OCI-LY7 (cell line): ENCODE measurements around the gene LRP1B. TPM values are rescaled to one million over a fixed set of nuclear protein-coding genes. Genes with fewer than 3 reads are reported as not detected.

ENCODE experiments used
- BruUV-seq: library from RNA; stranded (reverse); fragments of 400-500 nt; replicated peaks from 2 replicates; lab custom pipeline; 2021; lab: Mats Ljungman, UMichigan
- CTCF ChIA-PET: fragments of 300-600 bp; sonication (Branson Sonifier 250); formaldehyde crosslinking; loops from one replicate; lab custom pipeline; 2022; ENCODE audit warnings: antibody characterized with exemption; ENCODE audit not compliant: unreplicated experiment; lab: Charles Lee
- POLR2A ChIA-PET: fragments of 300-600 bp; sonication (Branson Sonifier 250); formaldehyde crosslinking; loops from one replicate; lab custom pipeline; 2022; ENCODE audit warnings: antibody characterized with exemption; lab: Charles Lee
- DNase-seq: peaks from one replicate; pipeline ENCODE4 v3.0.0-alpha.2; 2015; ENCODE audit warnings: low spot score
- H2AFZ ChIP-seq: fragments of 200-600 bp; sonication (generic), shearing (Covaris generic); 2 replicates; pipeline ENCODE4 v1.6.1; 2014; ENCODE audit warnings: mild to moderate bottlenecking, antibody characterized with exemption, low read length, moderate library complexity
- H3K27ac ChIP-seq: fragments of 200-600 bp; sonication (generic); 2 replicates; pipeline ENCODE4 v1.5.1; 2014; ENCODE audit warnings: mixed run types, low read depth, mild to moderate bottlenecking, moderate library complexity, low read length, inconsistent platforms; ENCODE audit not compliant: poor library complexity, severe bottlenecking
- H3K36me3 ChIP-seq: fragments of 200-600 bp; sonication (generic); 2 replicates; pipeline ENCODE4 v1.6.1; 2014; ENCODE audit warnings: mild to moderate bottlenecking, antibody characterized with exemption, low read length, moderate library complexity, mixed read lengths; ENCODE audit not compliant: insufficient read depth
- H3K4me1 ChIP-seq: fragments of 200-600 bp; sonication (generic); 2 replicates; pipeline ENCODE4 v1.5.1; 2014; ENCODE audit warnings: mild to moderate bottlenecking, low read length; ENCODE audit not compliant: insufficient read depth, poor library complexity, severe bottlenecking
- H3K4me2 ChIP-seq: fragments of 200-600 bp; sonication (generic); 2 replicates; pipeline ENCODE4 v1.6.1; 2014; ENCODE audit warnings: mild to moderate bottlenecking, low read length
- H3K4me3 ChIP-seq: fragments of 200-600 bp; sonication (generic); 2 replicates; pipeline ENCODE4 v1.5.1; 2014; ENCODE audit warnings: mild to moderate bottlenecking, low read depth, low read length; ENCODE audit not compliant: poor library complexity, severe bottlenecking
- H3K79me2 ChIP-seq: fragments of 200-600 bp; sonication (generic); 2 replicates; pipeline ENCODE4 v1.6.1; 2016; ENCODE audit warnings: low read depth, mild to moderate bottlenecking, low read length, moderate library complexity, mixed read lengths; ENCODE audit not compliant: insufficient read depth
- H3K9me2 ChIP-seq: fragments of 200-600 bp; sonication (generic); 2 replicates; pipeline ENCODE4 v1.6.1; 2016; ENCODE audit warnings: mild to moderate bottlenecking, low read length, mixed read lengths; ENCODE audit not compliant: insufficient read depth
- H3K9me3 ChIP-seq: fragments of 200-600 bp; sonication (generic); 2 replicates; pipeline ENCODE4 v1.6.1; 2014; ENCODE audit warnings: mild to moderate bottlenecking, mixed run types, low read length, mixed read lengths
- H4K20me1 ChIP-seq: fragments of 200-600 bp; sonication (generic); 2 replicates; pipeline ENCODE4 v1.6.1; 2014; ENCODE audit warnings: mild to moderate bottlenecking, antibody characterized with exemption, low read length, moderate library complexity, mixed read lengths; ENCODE audit not compliant: insufficient read depth
- EZH2phosphoT487 ChIP-seq: fragments of 200-600 bp; sonication (generic); IDR thresholded peaks from 2 replicates; pipeline ENCODE4 v1.6.1; 2018; ENCODE audit warnings: low read depth, borderline replicate concordance, mild to moderate bottlenecking, mixed run types, antibody characterized with exemption, low read length, moderate library complexity, mixed read lengths
- intact Hi-C: fragments of 100-400 bp; cut with micrococcal nuclease; formaldehyde crosslinking; loops from one replicate; pipeline ENCODE4 v1.10.0; 2022; ENCODE audit not compliant: unreplicated experiment
- total RNA-seq, 2 experiments: library from RNA; depleted of rRNA in 1 of 2; stranded (reverse); fragments of >200 nt in 1 of 2; shearing (Covaris generic) in 1 of 2; gene quantifications; 2 replicates each; pipeline ENCODE4 v1.2.3, GENCODE V29; 2014 to 2022
- TF ChIP-seq, protein P1 (sequence below): fragments of 200-600 bp; sonication (generic); conservative IDR thresholded peaks from 2 replicates; pipeline ENCODE4 v1.5.1; 2014; ENCODE audit warnings: mild to moderate bottlenecking, antibody characterized with exemption, low read length, moderate library complexity, mixed read lengths

The LRP1B gene
- total RNA-seq, 2 experiments from 2014 or later, result not detected

DNA sequence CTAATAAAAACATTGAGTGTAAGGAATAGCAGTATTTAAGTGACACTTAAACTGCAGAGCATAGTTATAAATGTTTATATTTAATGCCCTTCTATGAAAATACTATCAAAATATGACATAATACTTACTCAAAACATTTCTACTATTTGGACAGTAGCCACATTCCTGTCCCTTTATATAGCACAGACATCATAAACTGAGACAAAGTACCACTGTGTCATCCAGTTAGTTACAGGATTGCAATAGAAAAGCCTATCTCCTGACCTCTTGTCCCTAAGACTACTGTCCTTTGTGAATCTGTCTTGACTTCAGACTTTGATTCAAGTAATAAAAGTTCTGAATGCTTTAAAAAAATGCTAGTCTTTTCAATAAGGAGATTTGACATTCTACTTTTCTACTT lies 1822.1 kb downstream of the LRP1B start:
- BruUV-seq, result no TSS peak

DNA sequence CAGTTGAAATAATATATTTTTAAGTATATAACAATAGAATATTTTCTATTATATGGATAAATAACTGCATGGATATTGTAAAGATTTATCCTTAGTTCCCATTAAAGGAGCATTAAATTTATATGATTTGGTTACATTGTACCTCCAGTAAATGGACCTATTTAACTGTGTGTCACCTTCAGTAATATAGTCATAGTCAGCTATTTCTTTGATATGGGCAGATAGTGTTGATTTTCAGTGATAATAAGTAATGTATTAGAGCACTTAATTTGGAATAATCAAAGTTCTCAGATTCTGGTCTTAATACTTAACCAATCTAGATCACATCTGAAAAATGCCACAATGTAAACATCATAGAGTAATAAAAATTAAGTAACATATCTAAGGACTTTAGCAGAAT lies 1823.3 kb downstream of the LRP1B start:
- BruUV-seq, result no TSS peak
- CTCF ChIA-PET, result no interaction called here
- no peaks in the 10 kb centered on the region for H4K20me1 ChIP-seq
- POLR2A ChIA-PET, result no interaction called here
- intact Hi-C loops, result no loop called here
- no peaks in the 10 kb centered on the region for H3K36me3 ChIP-seq
- no peak for TF ChIP-seq EZH2phosphoT487
- TF ChIP-seq, protein P1, sequence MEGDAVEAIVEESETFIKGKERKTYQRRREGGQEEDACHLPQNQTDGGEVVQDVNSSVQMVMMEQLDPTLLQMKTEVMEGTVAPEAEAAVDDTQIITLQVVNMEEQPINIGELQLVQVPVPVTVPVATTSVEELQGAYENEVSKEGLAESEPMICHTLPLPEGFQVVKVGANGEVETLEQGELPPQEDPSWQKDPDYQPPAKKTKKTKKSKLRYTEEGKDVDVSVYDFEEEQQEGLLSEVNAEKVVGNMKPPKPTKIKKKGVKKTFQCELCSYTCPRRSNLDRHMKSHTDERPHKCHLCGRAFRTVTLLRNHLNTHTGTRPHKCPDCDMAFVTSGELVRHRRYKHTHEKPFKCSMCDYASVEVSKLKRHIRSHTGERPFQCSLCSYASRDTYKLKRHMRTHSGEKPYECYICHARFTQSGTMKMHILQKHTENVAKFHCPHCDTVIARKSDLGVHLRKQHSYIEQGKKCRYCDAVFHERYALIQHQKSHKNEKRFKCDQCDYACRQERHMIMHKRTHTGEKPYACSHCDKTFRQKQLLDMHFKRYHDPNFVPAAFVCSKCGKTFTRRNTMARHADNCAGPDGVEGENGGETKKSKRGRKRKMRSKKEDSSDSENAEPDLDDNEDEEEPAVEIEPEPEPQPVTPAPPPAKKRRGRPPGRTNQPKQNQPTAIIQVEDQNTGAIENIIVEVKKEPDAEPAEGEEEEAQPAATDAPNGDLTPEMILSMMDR, result no peak
- no peak overlapping the region for H3K4me2 ChIP-seq
- no peak overlapping the region for H2AFZ ChIP-seq
- no peak overlapping the region for H3K4me3 ChIP-seq
- DNase-seq, result no peak
- no peak overlapping the region for H3K27ac ChIP-seq
- no peaks in the 10 kb centered on the region for H3K4me1 ChIP-seq
- no peaks in the 10 kb centered on the region for H3K79me2 ChIP-seq
- no peaks in the 10 kb centered on the region for H3K9me2 ChIP-seq
- no peaks in the 10 kb centered on the region for H3K9me3 ChIP-seq

More for the DNA sequence above, 1822.1 kb downstream of the LRP1B start:
- Histone ChIP-seq H3K27ac (no peak overlapping the region), H2AFZ (no peak overlapping the region), H3K36me3 (no peaks in the 10 kb centered on the region), H4K20me1 (no peaks in the 10 kb centered on the region), H3K4me3 (no peak overlapping the region), H3K9me3 (no peaks in the 10 kb centered on the region), H3K4me2 (no peak overlapping the region), H3K4me1 (no peaks in the 10 kb centered on the region), H3K9me2 (no peaks in the 10 kb centered on the region), H3K79me2 (no peaks in the 10 kb centered on the region)
- CTCF ChIA-PET, result no interaction called here
- TF ChIP-seq, protein P1, result no peak
- TF ChIP-seq EZH2phosphoT487, result no peak
- POLR2A ChIA-PET, result no interaction called here
- no peak for DNase-seq
- intact Hi-C loops, result no loop called here

DNA sequence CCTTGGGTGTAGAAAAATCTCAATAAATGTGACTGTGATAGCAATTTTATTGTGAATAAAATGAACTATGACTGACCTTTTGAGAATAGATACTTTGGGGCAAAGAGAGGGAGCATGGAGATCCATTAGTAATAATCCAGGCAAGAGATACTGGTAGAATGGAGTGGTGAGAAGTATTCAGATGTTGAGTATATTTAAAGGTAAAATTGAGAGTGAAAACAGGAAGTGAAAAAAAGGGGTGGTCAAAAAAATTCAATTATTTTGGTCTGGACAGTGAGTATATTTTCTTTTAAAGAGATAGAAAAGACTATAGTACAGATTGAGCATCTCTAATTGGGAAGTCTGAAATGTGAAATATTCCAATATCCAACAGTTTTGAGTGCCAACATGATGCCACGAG lies 1835.0 kb downstream of the LRP1B start:
- Histone ChIP-seq H3K9me2 (no peaks in the 10 kb centered on the region), H2AFZ (no peak overlapping the region), H3K27ac (no peak overlapping the region), H3K4me2 (no peak overlapping the region; the same call in 1 of the 2 replicates), H3K9me3 (no peaks in the 10 kb centered on the region), H3K4me1 (peaks cover 6% of the 10 kb centered on the region), H3K36me3 (no peaks in the 10 kb centered on the region), H4K20me1 (no peaks in the 10 kb centered on the region), H3K4me3 (no peak overlapping the region), H3K79me2 (no peaks in the 10 kb centered on the region)
- TF ChIP-seq, protein P1, result no peak
- no peak for TF ChIP-seq EZH2phosphoT487
- CTCF ChIA-PET, result no interaction called here
- intact Hi-C loops, result loop anchor here (5.0 kb wide), 1 partner anchor 567 kb away; no protein-coding TSS in a partner anchor
- POLR2A ChIA-PET, result no interaction called here
- BruUV-seq, result no TSS peak
- DNase-seq, result no peak
